Airway epithelial cell (primary cell): ENCODE measurements around the gene LARP7. TPM values are rescaled to one million over a fixed set of nuclear protein-coding genes. Genes with fewer than 3 reads are reported as not detected.

ENCODE experiments used
- total RNA-seq: library from RNA; depleted of rRNA; stranded (reverse); fragments of >200 nt; gene quantifications from 2 replicates; pipeline ENCODE4 v1.2.3, GENCODE V29; 2015

LARP7 gene
- 25.4 and 26.5 TPM in 2 replicates for total RNA-seq

GRCh38 chr4:112636688-112637551 is at the start of gene LARP7, which contains the start of gene ZGRF1:
LARP7 (plus strand) TSS chr4:112637143; CDS start chr4:112644670, 7,527 bp downstream.
ZGRF1 (minus strand) TSS chr4:112636909; CDS start chr4:112633176, 3,733 bp downstream.

Other genes with a start within 250 kb of the LARP7 start
- not detected in 2 replicates for gene NEUROG2, start 121.0 kb upstream of the LARP7 start, total RNA-seq
- gene ZGRF1, start 234 bp upstream of the LARP7 start, total RNA-seq, result 5.6 and 6.7 TPM in 2 replicates